ENCODE data around the gene FOXE3. TPM values are rescaled to one million over a fixed set of nuclear protein-coding genes. Genes with fewer than 3 reads are reported as not detected.

The FOXE3 gene
- total RNA-seq, 2 experiments from 2014 or later: not detected

DNA sequence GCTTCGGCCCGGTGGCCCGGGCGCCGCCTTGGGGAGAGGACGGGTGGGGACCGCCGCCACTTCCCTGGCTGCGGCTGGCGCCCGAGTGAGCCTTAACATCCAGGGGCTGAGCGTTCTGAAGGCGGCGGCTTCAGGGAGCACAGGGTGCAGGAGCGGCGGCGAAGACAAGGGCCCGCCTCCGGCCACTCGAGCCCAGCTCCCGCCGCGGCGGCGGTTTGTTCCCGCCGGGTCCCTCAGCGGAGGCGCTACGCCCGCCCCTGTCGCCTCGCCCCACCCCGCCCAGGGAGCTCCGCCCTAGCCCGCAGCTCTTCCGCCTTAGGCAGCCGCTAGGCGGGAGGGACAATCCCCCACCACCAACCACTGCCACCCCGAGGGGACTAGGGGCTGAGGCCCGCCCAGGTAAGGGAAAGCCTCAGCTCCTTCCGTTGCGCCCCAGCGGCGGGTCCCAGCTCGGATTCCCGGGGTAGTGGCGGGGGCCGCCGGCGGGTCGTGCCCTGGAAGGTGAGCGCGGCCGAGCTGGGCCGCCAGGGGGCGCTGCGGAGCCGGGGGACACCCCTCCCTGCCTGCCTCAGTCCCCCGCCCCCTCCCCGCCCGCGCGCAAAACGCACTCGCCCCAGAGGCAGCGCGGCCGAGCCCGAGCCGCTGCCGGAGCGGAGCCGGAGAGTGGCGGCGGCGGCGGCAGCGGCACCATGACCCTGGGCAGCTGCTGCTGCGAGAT lies 21.5 kb downstream of the FOXE3 start, which contains the start of gene FOXD2:
TSS of gene FOXD2 (plus strand) at position 598 of the 718 bp plus-strand sequence. CDS start at position 690, 92 bp downstream.
- Mint-ChIP-seq H3K27me3 (ENCODE audit: low read depth) (peaks cover 37% of the 10 kb centered on the region), H3K4me1 (ENCODE audit: low read depth) (peaks cover 24% of the 10 kb centered on the region), H3K27ac (peak within 1 kb of the TSS; percentile 53), H3K36me3 (ENCODE audit: low read depth) (peaks cover 6% of the 10 kb centered on the region), H3K9me3 (no peaks in the 10 kb centered on the region), H3K4me3 (peak within 1 kb of the TSS; percentile 92)
- CTCF ChIA-PET: interaction anchor here (0.6 to 8.2 kb wide), 35 partner anchors 8 to 289 kb away, joined by 3 to 123 read pairs (median 4); partner anchors contain the start of genes CMPK1 and STIL
- intact Hi-C loops (cut with micrococcal nuclease): loop anchor here (1.0 to 5.0 kb wide), 10 partner anchors 8 to 258 kb away; partner anchors contain the start of genes STIL and TAL1
- DNase-seq: peak; percentile 90

DNA sequence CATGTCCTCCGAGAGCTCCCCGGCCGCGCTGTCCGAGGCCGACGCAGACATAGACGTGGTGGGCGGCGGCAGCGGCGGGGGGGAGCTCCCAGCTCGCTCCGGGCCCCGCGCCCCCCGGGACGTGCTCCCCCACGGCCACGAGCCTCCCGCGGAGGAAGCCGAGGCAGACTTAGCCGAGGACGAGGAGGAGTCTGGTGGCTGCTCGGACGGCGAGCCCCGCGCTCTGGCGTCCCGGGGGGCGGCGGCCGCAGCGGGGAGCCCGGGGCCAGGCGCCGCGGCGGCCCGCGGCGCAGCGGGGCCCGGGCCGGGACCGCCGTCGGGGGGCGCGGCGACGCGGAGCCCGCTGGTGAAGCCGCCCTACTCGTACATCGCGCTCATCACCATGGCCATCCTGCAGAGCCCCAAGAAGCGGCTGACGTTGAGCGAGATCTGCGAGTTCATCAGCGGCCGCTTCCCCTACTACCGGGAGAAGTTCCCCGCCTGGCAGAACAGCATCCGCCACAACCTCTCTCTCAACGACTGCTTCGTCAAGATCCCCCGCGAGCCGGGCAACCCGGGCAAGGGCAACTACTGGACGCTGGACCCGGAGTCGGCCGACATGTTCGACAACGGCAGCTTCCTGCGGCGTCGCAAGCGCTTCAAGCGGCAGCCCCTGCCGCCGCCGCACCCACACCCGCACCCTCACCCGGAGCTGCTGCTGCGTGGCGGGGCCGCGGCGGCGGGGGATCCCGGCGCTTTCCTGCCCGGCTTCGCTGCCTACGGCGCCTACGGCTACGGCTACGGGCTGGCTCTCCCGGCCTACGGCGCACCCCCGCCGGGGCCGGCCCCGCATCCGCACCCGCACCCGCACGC lies 22.3 kb downstream of the FOXE3 start:
- DNase-seq: peak; percentile 44
- H3K4me3 Mint-ChIP-seq: peak overlapping the region; percentile 62
- H3K27me3 Mint-ChIP-seq (ENCODE audit: low read depth): peaks cover 29% of the 10 kb centered on the region
- peaks cover 16% of the 10 kb centered on the region for H3K4me1 Mint-ChIP-seq (ENCODE audit: low read depth)
- H3K9me3 Mint-ChIP-seq: no peaks in the 10 kb centered on the region
- peaks cover 5% of the 10 kb centered on the region for H3K36me3 Mint-ChIP-seq (ENCODE audit: low read depth)
- CTCF ChIA-PET: interaction anchor here (0.6 to 8.2 kb wide), 24 partner anchors 10 to 288 kb away, joined by 3 to 123 read pairs (median 4); partner anchors contain the start of gene STIL
- intact Hi-C loops (cut with micrococcal nuclease): loop anchor here (5.0 kb wide), 4 partner anchors 51 to 206 kb away; partner anchors contain the start of genes STIL and TAL1
- no peak overlapping the region for H3K27ac Mint-ChIP-seq

- Mint-ChIP-seq H3K27me3 (ENCODE audit: low read depth) (peaks cover 21% of the 10 kb centered on the region), H3K27ac (no peak overlapping the region), H3K9me3 (no peaks in the 10 kb centered on the region), H3K4me1 (ENCODE audit: low read depth) (peaks cover 11% of the 10 kb centered on the region), H3K4me3 (no peak overlapping the region), H3K36me3 (ENCODE audit: low read depth) (peaks cover 4% of the 10 kb centered on the region)
- CTCF ChIA-PET: interaction anchor here (3.7 to 8.2 kb wide), 2 partner anchors 10 to 270 kb away, joined by 19 to 123 read pairs; no protein-coding TSS in a partner anchor
- intact Hi-C loops (cut with micrococcal nuclease): loop anchor here (5.0 kb wide), 4 partner anchors 52 to 207 kb away; partner anchors contain the start of genes STIL and TAL1
- no peak for DNase-seq
Measured at GRCh38 chr1:47439017-47439818, 23.1 kb downstream of the FOXE3 start.

GRCh38 chr1:47439819-47440598 lies 23.9 kb downstream of the FOXE3 start:
- no peak overlapping the region for H3K27ac Mint-ChIP-seq
- peaks cover 2% of the 10 kb centered on the region for H3K36me3 Mint-ChIP-seq (ENCODE audit: low read depth)
- CTCF ChIA-PET: interaction anchor here (1.8 kb wide), 1 partner anchor 271 kb away, joined by 9 read pairs; no protein-coding TSS in a partner anchor
- no peaks in the 10 kb centered on the region for H3K9me3 Mint-ChIP-seq
- DNase-seq: no peak
- H3K4me1 Mint-ChIP-seq (ENCODE audit: low read depth): peaks cover 14% of the 10 kb centered on the region
- peaks cover 13% of the 10 kb centered on the region for H3K27me3 Mint-ChIP-seq (ENCODE audit: low read depth)
- no peak overlapping the region for H3K4me3 Mint-ChIP-seq
- intact Hi-C loops (cut with micrococcal nuclease): loop anchor here (5.0 kb wide), 4 partner anchors 53 to 208 kb away; partner anchors contain the start of genes STIL and TAL1

DNA sequence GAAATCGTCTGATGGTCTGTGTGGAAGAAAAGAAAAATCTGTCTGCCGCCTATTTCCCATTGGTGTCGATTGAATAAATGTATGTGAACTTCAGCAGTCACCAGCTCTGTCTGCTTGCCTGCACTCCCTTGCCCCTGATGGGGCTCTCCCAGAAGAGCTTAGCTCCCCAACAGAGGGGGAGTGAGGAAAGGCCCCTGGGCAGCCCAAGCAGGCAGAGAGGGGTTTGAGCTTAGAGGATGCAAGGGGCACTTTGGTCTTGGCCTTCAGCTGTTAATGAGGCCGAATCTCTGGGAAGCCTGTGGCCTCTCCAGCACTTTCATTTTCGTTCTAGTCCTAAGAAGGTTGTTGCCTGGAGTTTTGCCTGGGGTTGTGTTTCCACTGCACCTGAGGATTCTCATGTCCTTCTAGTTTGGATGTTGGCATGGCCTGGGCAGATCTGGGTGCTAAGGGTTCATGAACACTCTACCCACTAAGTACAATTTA lies 24.6 kb downstream of the FOXE3 start:
- intact Hi-C loops (cut with micrococcal nuclease): no loop called here
- no peak overlapping the region for H3K4me3 Mint-ChIP-seq
- H3K36me3 Mint-ChIP-seq (ENCODE audit: low read depth): no peaks in the 10 kb centered on the region
- H3K27ac Mint-ChIP-seq: no peak overlapping the region
- H3K27me3 Mint-ChIP-seq (ENCODE audit: low read depth): peaks cover 8% of the 10 kb centered on the region
- H3K4me1 Mint-ChIP-seq (ENCODE audit: low read depth): peaks cover 20% of the 10 kb centered on the region
- no peak for DNase-seq
- CTCF ChIA-PET: interaction anchor here (1.0 to 1.8 kb wide), 3 partner anchors 10 to 270 kb away, joined by 3 to 9 read pairs (median 3); no protein-coding TSS in a partner anchor
- no peaks in the 10 kb centered on the region for H3K9me3 Mint-ChIP-seq

GRCh38 chr1:47441450-47442106 lies 25.5 kb downstream of the FOXE3 start:
- intact Hi-C loops (cut with micrococcal nuclease): no loop called here
- no peaks in the 10 kb centered on the region for H3K9me3 Mint-ChIP-seq
- CTCF ChIA-PET: interaction anchor here (0.5 to 1.8 kb wide), 6 partner anchors 11 to 284 kb away, joined by 3 to 9 read pairs (median 3); no protein-coding TSS in a partner anchor
- no peak overlapping the region for H3K27ac Mint-ChIP-seq
- no peak overlapping the region for H3K4me3 Mint-ChIP-seq
- H3K4me1 Mint-ChIP-seq (ENCODE audit: low read depth): peaks cover 18% of the 10 kb centered on the region
- no peaks in the 10 kb centered on the region for H3K36me3 Mint-ChIP-seq (ENCODE audit: low read depth)
- H3K27me3 Mint-ChIP-seq (ENCODE audit: low read depth): peaks cover 2% of the 10 kb centered on the region
- DNase-seq: no peak

- Mint-ChIP-seq H3K27me3 (ENCODE audit: low read depth) (peaks cover 2% of the 10 kb centered on the region), H3K36me3 (ENCODE audit: low read depth) (no peaks in the 10 kb centered on the region), H3K4me1 (ENCODE audit: low read depth) (peaks cover 18% of the 10 kb centered on the region), H3K27ac (no peak overlapping the region), H3K4me3 (no peak overlapping the region), H3K9me3 (no peaks in the 10 kb centered on the region)
- DNase-seq: no peak
- CTCF ChIA-PET: interaction anchor here (0.5 to 1.8 kb wide), 5 partner anchors 10 to 284 kb away, joined by 3 to 9 read pairs (median 3); no protein-coding TSS in a partner anchor
- intact Hi-C loops (cut with micrococcal nuclease): no loop called here
Measured at GRCh38 chr1:47442202-47442601, 26.1 kb downstream of the FOXE3 start.

DNA sequence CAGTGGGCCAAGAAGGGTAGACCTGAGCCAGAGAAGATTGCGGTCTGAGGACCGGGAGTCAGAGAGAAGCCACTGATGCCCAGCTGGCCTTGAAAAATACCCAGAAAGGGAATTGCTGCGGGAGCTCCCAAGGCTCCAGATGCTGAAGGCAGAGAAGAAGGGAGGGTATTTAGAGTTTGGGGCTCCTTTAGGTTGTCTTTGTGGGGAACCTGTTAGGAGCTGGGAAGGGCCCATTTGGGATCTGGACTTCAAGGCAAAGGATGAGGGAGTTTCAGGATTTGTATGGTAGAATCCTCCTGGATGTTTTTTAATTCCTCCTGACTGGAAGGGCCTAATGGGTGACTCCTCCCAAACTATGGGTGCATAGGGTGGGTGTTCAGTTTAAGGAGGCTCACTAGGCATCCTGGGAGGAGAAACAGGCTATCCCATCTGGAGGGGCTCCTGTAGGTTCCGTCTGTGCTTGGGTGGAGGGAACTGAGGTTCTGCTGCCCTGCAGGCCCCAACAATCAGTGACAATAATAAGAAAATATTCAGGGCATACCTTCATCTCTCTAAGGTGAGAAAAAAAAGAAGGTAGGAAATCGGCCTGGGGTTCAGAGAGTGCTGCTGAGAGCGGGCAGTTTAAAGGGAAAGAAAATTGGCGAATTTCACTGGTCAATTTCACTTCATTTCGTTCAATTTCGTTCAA lies 26.9 kb downstream of the FOXE3 start:
- H3K36me3 Mint-ChIP-seq (ENCODE audit: low read depth): no peaks in the 10 kb centered on the region
- no peaks in the 10 kb centered on the region for H3K9me3 Mint-ChIP-seq
- no peak overlapping the region for H3K27ac Mint-ChIP-seq
- no peak overlapping the region for H3K4me3 Mint-ChIP-seq
- H3K4me1 Mint-ChIP-seq (ENCODE audit: low read depth): peaks cover 18% of the 10 kb centered on the region
- CTCF ChIA-PET: interaction anchor here (0.8 to 0.9 kb wide), 3 partner anchors 11 to 283 kb away, joined by 3 to 5 read pairs (median 3); no protein-coding TSS in a partner anchor
- DNase-seq: no peak
- H3K27me3 Mint-ChIP-seq (ENCODE audit: low read depth): peaks cover 5% of the 10 kb centered on the region
- intact Hi-C loops (cut with micrococcal nuclease): no loop called here

DNA sequence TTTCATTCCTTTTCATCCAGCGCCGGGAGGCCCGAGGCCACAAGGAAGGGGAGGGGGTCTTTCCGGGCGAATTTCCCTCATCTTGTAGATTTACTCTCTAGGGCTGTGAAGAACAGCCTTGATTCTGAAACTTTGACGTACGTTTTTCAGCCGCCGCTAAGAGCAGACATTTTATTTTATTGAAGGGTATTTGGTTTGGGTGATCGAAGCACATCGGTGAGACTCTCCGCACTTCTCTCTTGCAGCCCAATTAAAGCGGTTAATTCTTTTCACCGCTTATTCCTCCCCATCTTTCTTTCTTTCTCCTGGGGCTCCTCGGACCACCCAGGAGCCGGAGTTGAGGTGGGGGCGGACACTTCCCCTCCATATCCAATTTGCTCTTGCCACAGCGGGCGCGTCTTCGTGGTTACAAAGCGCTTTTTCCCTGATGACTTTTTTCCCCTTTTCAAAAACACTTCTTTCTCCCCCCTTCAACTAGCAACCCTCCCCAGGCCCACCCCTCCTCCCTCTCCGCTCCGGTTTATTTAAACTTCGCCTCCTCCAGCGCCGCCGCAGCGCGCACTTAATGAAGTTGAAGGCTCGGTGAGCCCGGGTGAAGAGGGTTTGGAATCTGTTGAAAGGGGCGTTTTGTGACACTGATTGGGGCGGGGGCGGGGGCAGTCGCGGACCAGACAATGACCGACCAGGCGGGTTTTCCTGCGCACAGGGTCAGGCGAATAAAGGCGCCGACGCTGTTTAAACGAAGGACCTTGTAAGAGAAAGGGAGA lies 27.6 kb downstream of the FOXE3 start:
- Mint-ChIP-seq H3K4me1 (ENCODE audit: low read depth) (peaks cover 18% of the 10 kb centered on the region), H3K36me3 (ENCODE audit: low read depth) (no peaks in the 10 kb centered on the region), H3K4me3 (no peak overlapping the region), H3K27me3 (ENCODE audit: low read depth) (peaks cover 9% of the 10 kb centered on the region), H3K9me3 (no peaks in the 10 kb centered on the region), H3K27ac (no peak overlapping the region)
- no peak for DNase-seq
- intact Hi-C loops (cut with micrococcal nuclease): no loop called here
- CTCF ChIA-PET: interaction anchor here (0.9 to 1.1 kb wide), 2 partner anchors 7 to 266 kb away, joined by 3 to 4 read pairs; no protein-coding TSS in a partner anchor
